ENCODE data around the gene EEF2.

Gene EEF2

DNA sequence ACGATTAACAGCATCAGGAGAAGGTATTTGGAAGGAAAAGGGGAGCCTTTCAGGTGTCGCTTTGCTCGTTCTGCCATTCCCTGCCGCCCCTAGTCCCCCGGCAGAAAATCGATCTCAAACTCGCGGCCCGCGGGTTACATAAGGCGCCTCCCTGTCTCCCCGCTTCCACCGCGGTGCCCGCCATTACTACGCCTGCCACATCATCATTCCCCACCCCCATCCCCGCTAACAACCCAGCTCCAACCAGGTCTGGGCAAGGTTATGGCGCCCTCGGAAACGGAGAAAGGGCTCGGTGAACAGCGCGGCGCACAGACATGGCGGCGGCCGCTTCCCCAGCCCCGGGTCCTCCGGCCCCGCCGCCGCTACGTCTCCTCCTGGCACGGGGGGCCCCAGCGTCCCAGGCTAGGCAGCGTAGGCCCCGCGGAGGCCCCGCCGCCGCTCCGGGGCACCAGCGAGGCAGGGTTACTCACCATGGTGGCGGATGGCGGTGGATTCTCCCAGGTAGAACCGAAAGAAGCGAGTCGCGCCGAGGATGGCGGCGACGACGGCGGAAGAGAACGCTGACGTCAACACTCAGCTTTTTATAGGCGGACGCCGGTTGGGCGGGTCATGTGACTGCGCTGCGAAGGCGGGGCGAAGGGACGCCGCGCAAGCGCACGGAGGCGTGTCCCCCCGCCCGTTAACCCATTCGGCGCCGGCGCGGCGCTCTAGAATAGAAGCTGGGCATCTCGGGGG, at the start of gene EEF2:
Gene EEF2 (minus strand): TSS at position 556 of the 735 bp plus-strand sequence. CDS start 83 bp downstream, at position 473.
- DNase-seq = peak; percentile 86 to 90

DNA sequence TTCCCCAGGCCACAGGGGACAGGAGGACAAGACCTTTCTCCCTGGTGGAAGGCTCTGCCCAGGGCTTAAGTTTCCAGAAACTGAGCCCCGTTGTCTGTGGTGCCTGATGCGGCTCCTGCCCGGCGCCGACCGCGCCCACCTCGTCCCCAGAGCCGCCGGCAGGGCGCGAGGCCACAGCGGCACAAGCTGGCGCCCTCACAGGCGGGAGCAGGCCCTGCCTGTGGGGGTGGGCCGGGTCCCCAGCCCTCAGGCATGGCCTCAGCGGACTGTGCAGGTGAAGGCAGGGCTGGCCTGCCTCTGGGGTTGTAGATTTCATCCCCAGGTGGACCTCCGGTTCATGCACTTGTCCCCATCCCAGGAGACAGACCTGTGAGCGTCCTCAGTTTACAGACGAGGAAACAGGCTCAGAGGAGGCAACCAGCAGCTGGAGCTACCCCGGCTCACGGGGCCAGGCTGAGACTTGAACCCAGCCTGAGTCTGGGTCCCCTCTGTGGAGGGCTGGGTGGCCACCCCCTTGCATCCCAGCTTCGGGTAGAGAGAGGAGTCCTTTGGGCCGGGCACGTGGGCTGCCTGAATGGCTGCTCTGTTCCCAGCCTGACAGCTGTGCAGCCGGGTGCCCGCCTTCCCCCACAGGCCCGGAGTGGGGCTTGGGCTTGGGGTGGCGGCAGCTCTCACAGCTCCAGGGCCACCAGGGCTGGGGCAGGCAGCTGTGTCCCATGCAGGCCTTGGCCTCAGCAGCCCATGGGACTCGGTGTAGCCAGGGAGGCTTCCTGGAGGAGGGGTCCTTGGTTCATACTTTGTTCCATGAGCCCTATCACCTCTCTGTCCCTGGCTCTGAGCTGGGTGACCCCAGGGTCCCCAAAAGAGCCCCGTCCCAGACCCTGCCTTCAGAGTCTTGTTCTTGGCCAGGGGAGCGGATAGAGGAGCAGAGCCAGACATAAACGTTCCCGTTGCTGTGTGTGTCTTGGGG, 49.1 kb upstream of the EEF2 start:
- no peak for DNase-seq

DNA sequence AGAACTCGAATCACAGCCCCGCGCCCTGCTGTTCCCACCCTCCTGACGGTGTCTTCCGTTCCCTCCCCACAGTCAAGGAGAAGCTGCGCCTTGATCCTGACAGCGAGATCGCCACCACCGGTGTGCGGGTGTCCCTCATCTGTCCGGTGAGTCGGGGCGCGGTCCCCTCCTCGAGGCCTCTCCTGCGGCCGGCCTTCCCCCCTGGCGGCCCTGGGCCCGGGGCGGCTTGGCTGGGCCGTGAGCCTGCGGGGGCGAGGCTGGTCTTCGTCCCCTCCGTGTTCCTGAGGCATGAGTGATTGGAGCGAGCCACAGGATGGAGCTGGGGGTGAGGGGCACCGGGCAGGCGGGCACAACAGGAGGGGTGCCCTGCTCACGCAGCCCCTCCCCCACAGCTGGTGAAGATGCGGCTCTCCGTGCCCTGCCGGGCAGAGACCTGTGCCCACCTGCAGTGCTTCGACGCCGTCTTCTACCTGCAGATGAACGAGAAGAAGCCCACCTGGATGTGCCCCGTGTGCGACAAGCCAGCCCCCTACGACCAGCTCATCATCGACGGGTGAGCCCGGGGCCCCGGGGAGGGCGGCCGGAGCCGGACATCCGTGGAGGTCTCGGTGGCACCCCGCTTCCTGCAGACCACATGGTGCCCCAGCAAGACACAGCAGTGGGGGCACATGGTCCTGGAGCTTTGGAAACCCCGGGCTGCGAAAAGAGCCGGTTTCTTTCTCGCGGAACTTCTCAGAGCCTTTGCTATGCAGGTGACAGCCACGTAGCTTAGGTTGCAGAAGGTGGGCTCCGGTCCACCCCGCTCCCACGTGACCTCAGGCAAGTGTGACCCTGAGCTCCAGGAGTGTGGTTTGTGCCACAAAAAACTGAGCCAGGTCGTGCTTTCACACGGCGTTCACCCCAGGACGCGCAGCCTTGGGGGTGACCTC, 48.0 kb upstream of the EEF2 start:
- no peak for DNase-seq

DNA sequence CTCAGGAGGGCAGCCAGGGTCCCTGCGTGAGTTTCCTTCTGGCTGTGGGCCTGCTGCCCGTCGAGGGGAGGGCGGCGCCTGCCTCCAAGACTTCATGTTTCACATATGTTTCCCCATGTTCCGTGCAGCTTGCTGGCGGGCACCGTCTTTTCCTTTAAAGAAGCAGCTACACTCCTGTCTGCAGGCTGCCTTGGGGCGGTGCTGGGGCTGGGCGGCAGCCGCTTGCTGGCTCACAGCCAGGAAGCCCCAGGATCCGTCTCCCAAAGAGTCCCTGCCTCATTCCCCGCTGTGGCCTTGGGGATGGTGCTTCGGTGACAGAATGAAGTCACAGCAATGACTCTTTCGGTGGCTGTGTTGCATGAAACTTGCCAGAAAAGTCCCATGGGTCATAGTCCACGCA, 47.2 kb upstream of the EEF2 start:
- peak in 1 of 2 experiments; percentile 24 for DNase-seq

DNA sequence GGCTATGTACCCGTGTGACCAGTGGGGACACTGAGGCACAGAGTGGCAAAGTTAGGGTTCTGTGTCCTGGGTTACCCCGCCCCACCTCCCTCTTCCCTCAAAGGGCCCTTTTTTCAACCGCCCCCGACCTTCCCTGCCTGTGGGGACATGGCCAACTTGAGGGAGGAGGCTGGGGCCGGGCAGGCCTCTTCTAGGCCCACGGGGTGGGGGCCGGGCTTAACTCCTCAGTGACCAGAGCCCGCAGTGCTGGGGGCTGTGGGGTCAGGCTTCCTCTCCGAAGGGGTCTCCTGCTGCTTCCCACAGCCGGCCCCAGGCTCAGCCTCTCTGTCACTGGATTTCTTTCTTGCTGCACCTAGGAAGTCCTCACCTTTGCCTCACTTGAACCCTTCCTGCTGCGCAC, 46.2 kb upstream of the EEF2 start:
- no peak for DNase-seq

DNA sequence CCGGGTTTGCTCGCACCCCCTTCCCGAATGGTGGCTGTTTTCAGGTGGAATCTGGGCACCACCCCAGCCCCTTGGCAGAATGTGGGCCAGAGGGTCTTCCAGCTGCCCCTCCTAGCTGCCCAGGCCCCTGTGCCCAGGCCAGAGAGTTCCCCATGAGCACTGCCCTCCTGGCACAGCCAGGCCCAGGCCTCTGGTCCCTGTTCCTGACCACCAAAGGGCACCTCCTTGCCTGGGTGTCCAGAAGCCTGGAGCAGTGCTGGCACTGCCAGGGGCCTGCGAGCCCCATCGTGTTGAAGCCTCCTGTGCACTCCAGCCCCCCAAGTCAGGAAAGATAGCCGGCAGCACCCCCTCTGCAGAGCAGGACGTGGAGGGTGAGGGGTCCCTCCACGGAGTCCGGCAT, 45.7 kb upstream of the EEF2 start:
- DNase-seq = no peak

DNA sequence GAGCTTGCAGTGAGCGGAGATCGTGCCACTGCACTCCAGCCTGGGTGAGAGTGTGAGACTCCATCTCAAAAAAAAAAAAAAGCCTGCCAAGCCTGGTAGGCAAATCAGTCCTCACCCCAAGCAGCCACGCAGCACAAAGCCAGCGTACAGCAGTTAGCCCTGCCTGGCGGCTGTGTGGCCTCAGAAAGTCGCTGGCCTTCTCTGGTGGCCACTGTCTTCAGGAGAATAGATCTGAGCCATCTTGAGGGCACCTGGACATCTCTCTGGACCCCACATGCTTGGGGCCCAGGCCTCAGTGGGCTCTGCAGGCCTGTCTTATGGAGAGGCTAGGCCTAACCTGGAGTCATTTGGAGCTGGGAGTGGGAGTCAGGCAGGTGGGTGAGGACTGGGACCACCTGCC, 45.3 kb upstream of the EEF2 start:
- DNase-seq = no peak

DNA sequence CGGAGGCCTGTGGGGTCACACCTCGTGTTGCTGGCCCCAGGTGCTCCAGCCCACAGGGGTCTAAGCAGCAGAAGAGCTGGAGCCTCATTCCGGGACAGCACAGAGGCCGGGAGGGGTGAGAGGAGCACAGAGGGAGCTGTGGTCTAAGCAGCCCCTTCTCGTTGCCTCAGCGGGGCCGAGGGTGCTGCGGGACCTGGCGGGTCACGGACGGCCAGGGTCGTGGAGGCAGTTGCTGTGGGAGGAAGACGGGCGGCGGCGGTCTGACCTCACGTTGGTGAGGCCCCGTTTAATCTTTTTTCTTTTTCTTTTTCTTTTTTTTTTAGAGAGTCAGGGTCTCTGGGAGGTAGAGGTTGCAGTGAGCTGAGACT, 44.0 kb upstream of the EEF2 start:
- no peak for DNase-seq

DNA sequence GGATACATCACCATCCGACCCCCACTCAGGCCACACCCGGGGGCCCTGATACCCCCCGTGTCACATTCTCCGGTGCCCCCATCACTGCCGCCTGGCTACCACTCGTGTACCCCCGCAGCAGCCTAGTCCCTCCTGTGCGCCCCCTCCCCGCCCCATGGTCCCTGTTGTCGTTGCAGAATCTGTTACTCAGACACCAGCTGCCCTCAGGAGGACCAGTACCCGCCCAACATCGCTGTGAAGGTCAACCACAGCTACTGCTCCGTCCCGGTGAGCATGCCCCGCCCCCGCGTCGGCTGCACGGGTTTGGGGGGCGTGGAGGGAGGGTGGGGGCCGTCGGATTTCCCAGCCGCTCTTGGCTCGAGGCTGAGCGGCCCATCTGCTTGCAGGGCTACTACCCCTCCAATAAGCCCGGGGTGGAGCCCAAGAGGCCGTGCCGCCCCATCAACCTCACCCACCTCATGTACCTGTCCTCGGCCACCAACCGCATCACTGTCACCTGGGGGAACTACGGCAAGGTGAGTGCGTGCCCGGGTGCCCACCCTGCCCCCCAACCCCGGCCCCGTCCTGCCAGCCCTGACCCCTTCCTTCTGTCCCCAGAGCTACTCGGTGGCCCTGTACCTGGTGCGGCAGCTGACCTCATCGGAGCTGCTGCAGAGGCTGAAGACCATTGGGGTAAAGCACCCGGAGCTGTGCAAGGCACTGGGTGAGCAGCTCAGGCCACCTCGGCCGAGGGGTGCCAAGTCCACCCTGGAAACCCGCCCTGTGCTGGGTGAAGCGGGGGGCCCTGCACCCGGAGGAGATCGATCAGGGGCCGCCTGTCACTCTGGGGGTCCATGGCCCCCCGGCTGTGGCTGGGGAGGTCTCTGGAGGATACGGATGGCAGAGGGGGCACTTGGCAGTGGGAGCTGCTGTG, 43.3 kb upstream of the EEF2 start:
- DNase-seq = no peak

DNA sequence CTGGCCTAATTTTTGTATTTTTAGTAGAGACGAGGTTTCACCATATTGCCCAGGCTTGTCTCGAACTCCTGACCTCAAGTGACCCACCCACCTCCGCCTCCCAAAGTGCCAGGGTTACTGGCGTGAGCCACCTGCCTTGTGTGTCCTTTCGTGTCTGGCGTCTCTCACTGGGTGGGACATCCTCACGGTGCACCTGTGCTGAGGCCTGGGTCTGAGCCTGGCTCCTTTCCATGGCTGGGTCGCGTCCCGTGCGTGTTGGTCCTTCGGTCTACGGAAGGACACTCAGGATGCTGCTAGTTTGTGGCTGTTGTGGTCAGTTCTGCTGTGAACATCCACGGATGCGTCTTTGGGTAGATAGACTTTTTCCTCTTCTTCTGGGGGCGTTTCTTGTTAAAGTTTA, 41.9 kb upstream of the EEF2 start:
- no peak for DNase-seq

DNA sequence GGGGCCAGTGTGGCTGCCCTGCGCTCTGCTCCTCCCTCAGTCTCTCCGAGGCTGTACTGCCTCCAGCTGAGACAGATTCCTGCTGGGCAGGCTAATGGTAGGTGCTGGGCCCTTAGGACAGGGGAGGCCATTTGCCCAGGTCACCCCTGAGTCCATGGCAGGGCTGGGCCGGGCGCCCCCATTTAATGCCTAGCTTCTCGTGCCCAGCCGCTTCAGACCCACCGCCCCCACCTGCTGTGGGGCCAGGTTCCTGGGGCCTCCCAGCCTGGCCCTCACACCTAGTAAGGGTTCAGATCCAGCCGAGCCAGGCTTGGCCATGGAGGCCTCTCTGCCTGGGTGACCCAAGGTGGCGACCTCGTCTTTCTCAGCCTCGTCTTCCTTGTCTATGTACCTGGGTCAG, 40.1 kb upstream of the EEF2 start:
- no peak for DNase-seq

DNA sequence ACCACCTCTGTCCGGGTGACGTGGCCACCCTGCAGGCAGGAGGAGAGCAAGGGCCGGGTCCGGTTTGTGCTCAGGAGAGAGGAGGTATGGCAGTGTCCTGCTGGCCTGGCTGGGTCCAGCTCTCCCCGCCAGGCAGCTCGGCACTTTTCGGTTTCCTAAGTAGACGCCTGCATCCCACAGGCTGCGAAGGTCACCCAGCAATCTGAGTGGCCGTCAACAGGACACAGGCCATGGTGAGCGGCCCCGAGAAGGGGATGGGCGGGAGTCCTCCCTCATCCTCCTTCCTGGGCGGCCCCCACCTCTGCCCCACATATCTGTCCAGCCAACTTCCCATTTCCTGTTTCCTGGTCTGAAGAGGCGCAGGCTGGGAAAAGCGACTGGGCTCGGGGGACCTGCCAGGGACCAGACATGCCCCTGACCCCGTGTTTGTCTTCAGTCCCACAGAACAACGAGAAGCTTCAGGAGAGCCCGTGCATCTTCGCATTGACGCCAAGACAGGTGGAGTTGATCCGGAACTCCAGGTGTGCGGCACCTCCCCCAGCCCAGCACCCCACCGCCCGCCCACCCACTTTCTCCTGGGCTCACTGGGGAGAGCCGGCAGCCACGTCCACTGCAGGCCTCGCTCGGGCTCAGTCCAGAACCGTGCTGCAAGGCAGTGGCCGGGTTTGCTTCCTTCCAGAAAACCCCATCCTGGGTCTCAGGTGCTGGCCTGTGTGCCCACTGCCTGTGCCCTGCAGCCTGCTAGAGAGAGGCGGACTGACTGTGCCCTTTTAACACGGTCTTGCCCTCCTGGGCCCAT, 38.5 kb upstream of the EEF2 start:
- no peak for DNase-seq

DNA sequence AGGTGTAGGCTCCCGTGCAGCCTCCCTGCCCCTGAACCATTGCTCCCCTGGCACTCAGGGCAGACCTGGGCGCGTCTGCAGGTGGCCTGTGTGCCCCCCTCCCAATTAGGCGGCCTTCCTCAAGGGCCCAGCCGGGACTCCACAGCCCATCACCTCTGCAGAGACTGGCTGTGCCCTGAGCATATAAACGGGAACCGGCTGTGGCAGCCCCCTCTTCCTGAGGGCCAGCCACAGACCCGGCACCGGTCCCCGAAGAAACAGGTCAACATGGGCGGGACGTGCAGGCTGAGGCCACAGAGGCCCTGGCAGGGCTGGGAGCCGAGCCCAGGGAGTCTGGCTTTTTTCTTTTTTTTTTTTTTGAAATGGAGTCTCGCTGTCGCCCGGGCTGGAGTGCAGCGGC, 34.3 kb upstream of the EEF2 start:
- DNase-seq = no peak

DNA sequence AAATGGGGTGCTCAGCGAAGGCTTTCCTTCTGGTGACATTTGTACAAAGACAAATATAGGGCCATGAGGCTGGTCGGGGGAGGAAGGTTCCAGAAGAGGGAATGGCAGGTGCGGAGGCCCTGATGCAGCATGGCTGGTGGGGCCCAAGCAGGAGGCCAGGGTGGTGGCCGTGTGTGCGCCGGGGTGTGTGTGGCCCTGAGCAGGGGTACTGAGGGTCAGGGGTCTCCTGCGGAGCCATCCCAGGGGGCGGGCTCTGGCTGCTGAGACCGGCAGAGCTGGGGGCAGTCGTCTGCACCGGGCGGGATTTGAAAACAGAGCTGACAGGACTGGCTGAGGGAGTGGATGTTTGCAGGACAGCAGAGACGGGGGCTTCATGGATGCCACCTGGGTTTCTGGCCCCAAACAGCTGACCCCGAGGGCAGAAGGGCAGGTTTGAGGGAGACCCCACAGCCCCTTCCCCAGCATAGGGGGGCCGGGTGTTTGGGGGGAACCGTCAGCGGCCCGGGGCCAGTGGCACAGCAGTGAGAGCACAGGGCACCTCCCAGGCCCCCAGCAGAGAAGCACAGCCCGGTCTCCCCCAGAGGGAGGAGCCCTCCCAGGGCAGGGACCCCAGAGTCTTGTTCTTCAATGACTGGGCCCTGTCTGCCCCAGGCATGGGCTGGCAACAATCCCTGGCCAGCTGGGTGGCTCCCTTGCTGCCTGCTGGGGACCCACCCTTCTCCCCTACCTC, 33.7 kb upstream of the EEF2 start:
- no peak for DNase-seq

DNA sequence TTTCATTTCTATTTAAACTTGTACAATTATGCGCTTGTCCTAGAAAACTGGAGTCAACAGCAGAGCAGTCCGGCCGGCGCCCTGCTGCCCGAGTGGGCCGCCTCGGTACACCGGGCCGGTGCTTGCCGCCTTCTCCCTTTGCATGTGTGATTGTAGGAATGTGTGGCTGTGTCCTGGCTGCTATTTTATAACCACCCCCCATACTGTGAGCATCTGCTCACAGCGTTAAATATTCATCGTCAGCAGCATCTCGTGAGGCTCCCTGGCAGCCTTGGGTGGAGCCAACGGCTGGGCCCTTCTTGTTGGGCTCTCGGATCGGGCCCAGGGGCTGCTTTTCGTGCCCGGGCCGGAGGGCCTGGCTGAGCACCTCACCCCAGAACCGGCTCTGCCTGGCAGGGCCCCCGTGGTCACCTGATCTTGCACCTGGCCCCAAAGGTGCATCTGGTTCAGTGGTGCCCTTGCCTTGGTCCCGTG, 32.9 kb upstream of the EEF2 start:
- no peak for DNase-seq

DNA sequence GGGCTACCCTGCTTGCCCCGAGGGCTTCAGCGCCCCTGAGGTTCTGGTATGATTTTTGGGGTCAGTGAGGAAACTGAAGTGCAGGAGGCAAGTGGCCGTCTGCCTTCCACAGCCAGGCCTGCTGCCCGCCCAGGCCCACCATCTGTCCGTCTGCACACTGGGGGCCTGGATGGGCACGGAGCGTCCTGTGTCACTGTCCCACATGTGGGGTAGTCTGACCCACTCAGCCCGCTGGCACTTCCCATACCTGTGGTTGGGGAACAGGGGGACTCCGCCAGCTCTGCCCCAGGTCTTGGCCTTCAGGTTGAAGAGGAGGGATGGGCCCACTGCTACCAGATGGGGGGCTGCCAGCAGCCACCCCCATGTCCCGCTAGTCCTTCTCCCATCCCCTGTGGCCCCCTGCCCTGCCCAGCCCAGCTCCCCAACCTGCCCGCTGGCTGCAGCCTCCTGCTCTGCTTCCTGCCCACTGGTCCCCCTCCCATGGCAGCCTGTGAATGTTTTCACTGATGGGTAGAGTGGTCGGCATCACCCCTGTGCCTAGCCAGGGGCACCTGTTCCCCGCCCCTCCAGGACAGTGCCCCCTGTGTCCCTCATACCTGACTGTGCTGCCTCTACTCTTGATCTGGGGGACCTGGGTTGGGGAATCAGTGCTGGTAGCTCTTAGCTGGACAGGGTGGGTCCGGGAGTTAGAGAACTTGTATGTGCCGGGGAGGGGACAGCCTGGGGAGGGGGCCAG, 31.8 kb upstream of the EEF2 start:
- no peak for DNase-seq

DNA sequence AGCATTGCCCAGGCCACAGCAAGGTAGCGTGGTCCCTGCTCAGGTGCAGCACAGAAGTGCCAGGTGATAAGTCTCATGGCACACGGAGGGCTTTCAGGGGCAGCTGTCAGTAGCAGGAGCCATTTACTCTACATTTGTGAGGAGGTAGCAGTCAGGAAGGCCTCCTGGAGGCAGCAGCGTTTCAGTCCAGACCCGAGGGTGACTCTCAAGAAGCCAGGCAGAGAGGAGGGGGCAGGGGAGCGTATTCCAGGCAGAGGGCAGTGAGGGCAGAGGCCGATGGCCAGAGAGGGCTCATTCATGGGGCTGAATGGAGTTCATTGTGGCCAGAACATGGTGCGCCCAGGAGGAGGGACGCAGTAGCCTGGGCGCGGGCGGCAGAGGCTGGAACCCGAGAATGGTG, 31.2 kb upstream of the EEF2 start:
- no peak for DNase-seq

DNA sequence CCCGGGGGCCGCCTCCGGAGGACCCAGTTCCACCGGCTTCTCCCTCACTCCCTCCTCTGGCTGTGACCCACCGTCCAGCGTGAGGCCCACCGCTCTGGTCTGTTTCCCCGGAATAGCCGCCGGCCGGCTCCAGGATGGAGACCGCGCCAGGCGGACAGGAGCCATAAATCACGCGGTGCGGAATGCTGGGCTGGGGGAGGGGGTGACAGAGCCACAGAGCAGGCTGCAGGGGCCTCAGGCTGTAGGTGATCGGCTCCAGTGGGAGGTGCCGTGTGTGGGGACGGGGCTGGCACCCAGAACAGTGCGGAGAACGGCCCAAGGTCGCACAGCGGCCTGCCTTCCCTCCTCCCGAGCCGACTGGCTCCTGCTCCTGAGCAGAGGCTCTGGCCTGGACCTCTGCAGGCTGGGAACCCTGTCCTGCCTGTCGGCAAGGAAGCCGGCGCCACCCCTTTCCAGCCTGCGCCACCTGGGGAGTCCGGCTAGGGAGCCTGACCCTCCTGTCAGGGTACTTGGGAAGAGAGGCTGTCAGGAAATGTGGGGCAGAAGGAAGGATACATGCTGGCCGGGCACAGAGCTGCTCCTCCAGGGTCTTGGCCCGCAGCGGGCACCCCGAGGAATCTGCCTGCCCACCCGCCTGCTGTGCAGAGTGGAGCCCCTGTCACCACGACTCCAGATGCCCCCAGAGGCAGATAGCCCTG, 30.6 kb upstream of the EEF2 start:
- no peak for DNase-seq
